Muscle layer of duodenum (tissue), 2 donors: ENCODE results near the gene NEURL1B.
"Not testable (repeated sequence)": the region's sequence is repeated elsewhere in the genome, so short reads cannot be mapped to it uniquely, and the experiment has no call there.

ENCODE experiments used
- H3K27ac ChIP-seq: one replicate; pipeline ENCODE4 v1.7.0; 2013; ENCODE audit warnings: mild to moderate bottlenecking, low read length
- H3K27me3 ChIP-seq: one replicate; pipeline ENCODE4 v1.7.0; 2013; ENCODE audit warnings: low read depth, mild to moderate bottlenecking, control low read depth, low read length
- H3K36me3 ChIP-seq, 2 donors: one replicate each; pipeline ENCODE4 v1.7.0; 2013; ENCODE audit warnings: low read length in 2 of 2, control low read depth in 1 of 2, mild to moderate bottlenecking in 1 of 2; ENCODE audit not compliant: insufficient read depth in 2 of 2, control insufficient read depth in 1 of 2
- H3K4me1 ChIP-seq, 2 donors: one replicate each; pipeline ENCODE4 v1.7.0; 2013; ENCODE audit warnings: low read length in 2 of 2, mild to moderate bottlenecking in 2 of 2, control low read depth in 1 of 2, moderate library complexity in 1 of 2; ENCODE audit not compliant: insufficient read depth in 2 of 2, control insufficient read depth in 1 of 2
- H3K4me3 ChIP-seq, 2 donors: one replicate each; pipeline ENCODE4 v1.7.0; 2013; ENCODE audit warnings: low read length in 2 of 2, low read depth in 1 of 2, mild to moderate bottlenecking in 1 of 2
- H3K9me3 ChIP-seq, 2 donors: one replicate each; pipeline ENCODE4 v1.7.0; 2013; ENCODE audit warnings: low read length in 2 of 2, control low read depth in 1 of 2, mild to moderate bottlenecking in 1 of 2; ENCODE audit not compliant: control insufficient read depth in 1 of 2
- donor health status: healthy.

The NEURL1B gene

DNA sequence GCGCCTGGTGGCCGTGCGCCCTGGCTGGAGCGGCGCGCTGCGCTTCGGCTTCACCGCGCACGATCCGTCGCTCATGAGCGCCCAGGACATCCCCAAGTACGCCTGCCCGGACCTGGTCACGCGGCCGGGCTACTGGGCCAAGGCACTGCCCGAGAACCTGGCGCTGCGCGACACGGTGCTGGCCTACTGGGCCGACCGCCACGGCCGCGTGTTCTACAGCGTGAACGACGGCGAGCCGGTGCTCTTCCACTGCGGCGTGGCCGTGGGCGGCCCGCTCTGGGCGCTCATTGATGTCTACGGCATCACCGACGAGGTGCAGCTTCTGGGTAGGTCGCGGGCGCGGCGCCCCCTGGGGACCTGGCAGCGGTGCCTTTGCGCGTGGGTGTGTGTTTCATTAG lies 28.9 kb downstream of the NEURL1B start:
- Histone ChIP-seq H3K27me3 (no peaks in the 10 kb centered on the region), H3K4me3 (no peak overlapping the region), H3K9me3 (no peaks in the 10 kb centered on the region), H3K36me3 (peaks cover 6 to 9% of the 10 kb centered on the region in 2 donors), H3K4me1 (peaks cover 0 to 15% of the 10 kb centered on the region in 2 donors), H3K27ac (no peak overlapping the region)

DNA sequence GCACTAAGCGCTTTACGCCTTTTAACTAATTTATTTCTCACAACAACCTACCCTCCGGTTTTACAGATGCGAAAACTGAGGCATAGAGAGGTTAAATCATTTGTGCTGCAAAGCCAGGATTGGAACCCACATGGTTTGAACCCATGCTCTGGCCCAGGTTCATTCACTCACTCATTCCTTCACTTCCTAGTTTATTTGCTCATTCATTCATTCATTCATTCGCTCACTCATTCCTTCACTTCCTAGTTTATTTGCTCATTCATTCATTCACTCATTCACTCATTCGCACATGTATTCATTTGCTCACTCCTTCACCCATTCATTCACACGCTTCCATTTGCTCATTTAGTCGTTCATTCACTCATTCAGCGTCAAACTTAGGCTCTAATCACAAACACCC lies 29.4 kb downstream of the NEURL1B start:
- Histone ChIP-seq H3K4me3 (no peak overlapping the region), H3K4me1 (peaks cover 0 to 16% of the 10 kb centered on the region in 2 donors), H3K27ac (no peak overlapping the region), H3K9me3 (no peaks in the 10 kb centered on the region), H3K27me3 (no peaks in the 10 kb centered on the region), H3K36me3 (peaks cover 6 to 9% of the 10 kb centered on the region in 2 donors)

DNA sequence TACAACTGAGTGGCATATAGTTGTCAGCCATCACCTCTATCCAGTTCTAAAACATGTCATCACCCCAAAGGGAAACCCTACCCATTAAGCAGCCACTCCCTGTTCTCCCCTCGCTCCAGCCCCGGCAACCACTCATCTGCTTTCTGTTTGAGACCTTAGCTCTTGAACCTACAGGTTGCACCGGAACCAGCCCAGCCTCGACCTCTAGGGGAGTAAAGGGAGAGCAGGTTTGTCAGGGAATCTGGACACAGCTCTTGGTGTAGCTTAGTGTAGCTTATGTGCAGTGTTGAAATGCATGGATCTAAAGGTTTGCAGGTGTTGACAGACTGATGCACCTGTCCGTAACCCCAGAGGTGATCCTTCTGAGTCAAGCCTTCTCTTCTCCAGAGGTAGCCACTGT lies 30.0 kb downstream of the NEURL1B start:
- Histone ChIP-seq H3K27me3 (no peaks in the 10 kb centered on the region), H3K36me3 (peaks cover 6 to 9% of the 10 kb centered on the region in 2 donors), H3K27ac (no peak overlapping the region), H3K4me1 (peaks cover 0 to 21% of the 10 kb centered on the region in 2 donors), H3K4me3 (no peak overlapping the region), H3K9me3 (no peaks in the 10 kb centered on the region)

DNA sequence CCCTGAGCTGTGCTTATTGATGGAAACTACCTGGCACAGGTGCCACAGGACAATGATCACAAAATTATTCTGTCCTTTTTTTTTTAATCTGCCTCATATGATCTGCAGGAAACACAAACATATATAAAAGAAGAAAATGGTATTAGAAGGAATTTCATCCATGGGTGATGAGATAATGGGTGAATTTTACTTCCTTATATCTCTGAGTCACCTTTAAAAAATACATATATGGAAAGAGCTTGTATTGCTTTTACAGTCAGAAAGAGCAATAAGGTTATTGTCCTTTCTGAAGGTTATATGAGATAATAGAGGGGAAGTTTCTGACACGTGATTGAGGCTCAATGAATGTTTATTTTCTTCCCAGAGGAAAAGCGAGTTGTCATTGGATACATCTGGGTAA lies 31.6 kb downstream of the NEURL1B start:
- peaks cover 9 to 10% of the 10 kb centered on the region in 2 donors for H3K36me3 ChIP-seq
- no peak overlapping the region for H3K27ac ChIP-seq
- no peaks in the 10 kb centered on the region for H3K9me3 ChIP-seq
- peaks cover 0 to 27% of the 10 kb centered on the region in 2 donors for H3K4me1 ChIP-seq
- no peaks in the 10 kb centered on the region for H3K27me3 ChIP-seq
- H3K4me3 ChIP-seq: no peak overlapping the region

DNA sequence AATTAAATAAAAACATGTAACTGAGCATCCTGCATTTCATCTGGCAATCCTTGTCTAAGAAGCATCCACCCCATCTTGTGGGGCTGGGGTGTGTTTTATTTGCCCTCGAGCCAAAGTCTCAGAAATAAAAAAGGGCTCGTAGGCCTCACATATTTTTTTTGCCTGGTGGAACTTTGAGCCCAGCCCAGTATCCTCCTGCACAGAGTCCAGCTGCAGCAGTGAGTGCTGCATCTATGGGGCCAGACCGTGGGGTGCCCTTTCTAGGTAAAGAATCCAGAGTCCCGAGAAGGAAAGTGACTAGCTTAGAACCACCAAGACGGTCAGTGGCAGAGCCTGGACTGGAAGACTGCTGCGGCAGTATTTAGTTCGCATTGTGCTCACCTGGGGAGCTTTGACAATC lies 33.1 kb downstream of the NEURL1B start:
- H3K4me3 ChIP-seq: no peak overlapping the region
- H3K27ac ChIP-seq: no peak overlapping the region
- no peaks in the 10 kb centered on the region for H3K27me3 ChIP-seq
- no peaks in the 10 kb centered on the region for H3K9me3 ChIP-seq
- peaks cover 9 to 11% of the 10 kb centered on the region in 2 donors for H3K36me3 ChIP-seq
- H3K4me1 ChIP-seq: peaks cover 7 to 24% of the 10 kb centered on the region in 2 donors

DNA sequence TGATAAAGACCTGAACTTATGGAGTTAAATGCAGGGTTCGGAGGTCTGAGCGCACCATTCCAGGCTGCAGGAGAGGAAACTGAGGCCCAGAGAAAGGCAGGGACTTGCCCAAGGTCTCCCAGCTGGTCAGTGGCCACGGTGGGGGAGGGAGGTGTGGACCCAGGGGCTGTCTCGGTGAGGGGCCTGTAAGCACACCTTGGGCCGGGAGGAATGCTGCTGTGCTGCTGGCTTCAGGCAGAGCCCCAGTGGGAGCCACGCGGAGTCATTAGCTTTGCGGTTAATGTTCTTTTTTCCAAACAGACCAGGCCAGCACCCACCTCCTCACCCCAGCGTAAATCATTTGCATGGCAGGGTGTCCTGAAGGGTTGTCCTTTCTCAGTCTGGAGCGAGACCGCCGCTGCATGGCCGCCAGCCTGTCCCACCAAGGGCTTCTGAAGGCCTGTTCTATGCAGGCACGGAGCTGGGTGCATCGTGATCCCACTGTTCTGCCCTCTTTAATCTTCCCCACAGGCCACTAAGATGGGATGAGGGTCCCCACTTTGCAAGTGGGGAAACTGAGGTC lies 35.9 kb downstream of the NEURL1B start:
- no peak overlapping the region for H3K27ac ChIP-seq
- no peak overlapping the region for H3K4me3 ChIP-seq
- peaks cover 8 to 34% of the 10 kb centered on the region in 2 donors for H3K4me1 ChIP-seq
- H3K36me3 ChIP-seq: peaks cover 0 to 5% of the 10 kb centered on the region in 2 donors
- no peaks in the 10 kb centered on the region for H3K27me3 ChIP-seq
- H3K9me3 ChIP-seq: no peaks in the 10 kb centered on the region

DNA sequence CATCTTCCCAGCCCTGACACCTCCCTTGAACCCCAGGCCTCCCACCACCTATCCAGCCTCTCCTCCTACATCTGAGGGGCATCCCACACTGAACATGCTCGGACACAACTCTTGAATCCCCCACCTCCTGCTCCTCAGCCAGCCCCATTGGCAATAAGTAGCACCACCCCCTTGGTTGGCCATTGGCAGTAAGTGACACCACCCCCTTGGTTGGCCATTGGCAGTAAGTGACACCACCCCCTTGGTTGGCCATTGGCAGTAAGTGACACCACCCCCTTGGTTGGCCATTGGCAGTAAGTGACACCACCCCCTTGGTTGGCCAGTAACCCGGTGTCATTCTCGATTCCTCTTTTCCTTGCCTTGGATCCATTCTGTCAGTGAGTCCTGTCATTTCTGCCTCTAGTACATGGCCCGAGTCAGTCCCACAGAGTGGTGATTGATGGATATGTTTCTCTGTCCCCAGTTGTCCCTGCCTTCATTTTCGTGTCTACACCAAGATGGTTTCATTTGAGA lies 37.4 kb downstream of the NEURL1B start:
- not testable (repeated sequence) for H3K4me3 ChIP-seq, H3K36me3 ChIP-seq, H3K27ac ChIP-seq, H3K9me3 ChIP-seq, H3K27me3 ChIP-seq
- H3K4me1 ChIP-seq: peaks cover 8 to 34% of the 10 kb centered on the region in 2 donors

DNA sequence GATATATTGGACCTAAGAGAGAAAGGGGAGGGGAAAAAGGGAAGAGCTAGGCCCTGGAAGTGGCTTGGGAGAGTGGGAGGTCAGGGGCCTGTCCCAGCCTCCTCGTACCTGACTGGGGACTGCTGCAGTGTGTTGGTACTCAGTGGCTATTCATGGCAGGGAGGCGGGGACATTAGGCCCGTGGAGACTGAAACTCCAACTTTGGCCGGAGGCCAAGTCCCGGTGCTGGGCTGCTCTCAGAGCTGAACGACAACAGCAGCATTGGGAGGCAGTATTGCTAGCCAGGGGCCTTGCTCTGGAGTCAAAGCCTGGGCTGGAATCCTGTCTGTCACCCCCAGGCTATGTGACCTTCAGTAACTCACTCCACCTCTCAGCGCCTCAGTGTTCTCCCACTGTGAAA lies 37.8 kb downstream of the NEURL1B start:
- Histone ChIP-seq H3K36me3 (peaks cover 0 to 5% of the 10 kb centered on the region in 2 donors), H3K4me3 (no peak overlapping the region), H3K27ac (no peak overlapping the region), H3K27me3 (no peaks in the 10 kb centered on the region), H3K9me3 (no peaks in the 10 kb centered on the region), H3K4me1 (peaks cover 8 to 34% of the 10 kb centered on the region in 2 donors)

DNA sequence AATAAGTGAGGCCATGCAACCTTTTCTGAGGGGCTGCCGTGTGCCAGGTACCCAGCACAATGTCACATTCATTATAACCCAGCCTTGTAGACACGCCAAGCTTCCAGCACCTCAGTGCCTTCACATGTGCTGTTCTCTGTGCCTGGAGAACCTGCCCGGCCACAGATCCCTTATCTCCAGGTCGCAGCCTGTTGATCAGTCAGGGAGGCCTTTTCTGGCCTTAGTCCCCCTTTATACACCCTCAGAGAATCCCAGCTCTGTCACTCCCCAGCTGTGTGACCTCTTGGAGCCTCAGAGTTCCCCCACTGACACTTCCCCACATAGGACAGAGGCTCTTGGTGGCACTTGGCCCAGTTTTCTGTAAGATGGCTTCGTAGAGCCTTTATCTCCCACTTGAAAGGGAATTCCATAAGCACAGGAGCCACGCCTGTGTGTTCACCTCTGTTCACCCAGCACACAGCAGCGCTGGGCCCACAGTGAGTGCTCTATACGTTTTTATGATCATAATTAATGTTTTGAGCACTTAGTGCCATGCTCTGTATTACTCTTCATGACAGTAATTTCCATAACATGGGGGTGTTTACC lies 38.7 kb downstream of the NEURL1B start:
- Histone ChIP-seq H3K9me3 (no peaks in the 10 kb centered on the region), H3K36me3 (peaks cover 5 to 6% of the 10 kb centered on the region in 2 donors), H3K27me3 (no peaks in the 10 kb centered on the region), H3K4me3 (no peak overlapping the region), H3K4me1 (peaks cover 8 to 34% of the 10 kb centered on the region in 2 donors), H3K27ac (no peak overlapping the region)

DNA sequence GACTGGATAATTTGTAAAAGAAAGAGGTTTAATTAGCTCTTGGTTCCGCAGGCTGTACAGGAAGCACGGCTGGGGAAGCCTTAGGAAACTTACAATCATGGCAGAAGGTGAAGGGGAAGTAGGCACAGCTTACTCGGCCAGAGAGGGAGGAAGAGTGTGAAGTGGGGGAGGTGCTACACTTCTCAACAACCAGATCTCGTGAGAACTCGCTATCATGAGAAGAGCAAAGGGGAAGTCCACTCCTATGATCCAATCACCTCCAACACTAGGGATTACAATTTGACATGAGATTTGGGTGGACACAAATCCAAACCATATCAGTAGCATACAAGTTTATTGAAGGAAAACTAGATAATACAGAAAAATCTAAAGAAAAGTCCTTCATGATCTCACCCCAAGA lies 39.9 kb downstream of the NEURL1B start:
- Histone ChIP-seq H3K4me3 (no peak overlapping the region), H3K4me1 (peaks cover 8 to 24% of the 10 kb centered on the region in 2 donors), H3K36me3 (peaks cover 6 to 10% of the 10 kb centered on the region in 2 donors), H3K27me3 (no peaks in the 10 kb centered on the region), H3K9me3 (no peaks in the 10 kb centered on the region), H3K27ac (no peak overlapping the region)

DNA sequence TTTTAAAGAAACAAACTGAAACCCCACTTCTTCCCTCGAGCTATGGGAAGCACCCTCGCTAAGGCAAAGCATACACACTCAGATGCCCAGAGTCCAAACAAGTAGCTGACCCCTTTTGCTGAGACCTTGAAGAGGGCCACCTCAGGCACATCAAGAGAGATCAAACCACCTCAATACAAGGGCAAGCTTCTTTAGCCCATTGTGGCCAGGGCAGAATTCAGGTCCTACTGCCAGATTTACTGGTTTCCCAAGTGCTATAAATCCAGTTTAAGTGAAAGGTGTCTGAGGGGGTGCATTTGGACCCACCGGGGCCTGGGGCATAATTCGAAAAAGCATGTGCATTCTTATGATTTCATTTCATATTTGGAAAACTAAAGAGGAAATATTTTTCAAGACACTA lies 40.4 kb downstream of the NEURL1B start:
- H3K36me3 ChIP-seq: peaks cover 9 to 10% of the 10 kb centered on the region in 2 donors
- no peak overlapping the region for H3K4me3 ChIP-seq
- no peak overlapping the region for H3K27ac ChIP-seq

DNA sequence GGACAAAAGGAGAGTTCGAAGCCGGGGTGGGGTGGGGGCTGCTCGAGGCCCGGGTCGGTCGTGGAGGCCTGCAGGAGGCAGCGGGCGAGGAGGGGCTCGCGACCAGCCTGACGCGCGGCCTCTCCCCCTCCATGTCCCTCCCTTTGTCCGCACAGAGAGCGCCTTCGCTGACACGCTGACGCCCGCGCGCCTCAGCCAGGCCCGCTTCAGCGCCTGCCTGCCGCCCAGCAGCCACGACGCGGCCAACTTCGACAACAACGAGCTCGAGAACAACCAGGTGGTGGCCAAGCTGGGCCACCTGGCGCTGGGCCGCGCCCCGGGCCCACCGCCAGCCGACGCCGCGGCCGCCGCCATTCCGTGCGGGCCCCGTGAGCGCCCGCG lies 42.2 kb downstream of the NEURL1B start:
- H3K4me1 ChIP-seq: peaks cover 11 to 33% of the 10 kb centered on the region in 2 donors
- no peak overlapping the region for H3K4me3 ChIP-seq

More for the DNA sequence above, 40.4 kb downstream of the NEURL1B start:
- H3K27me3 ChIP-seq: no peaks in the 10 kb centered on the region
- H3K9me3 ChIP-seq: no peaks in the 10 kb centered on the region
- peaks cover 8 to 19% of the 10 kb centered on the region in 2 donors for H3K4me1 ChIP-seq

More for the DNA sequence above, 42.2 kb downstream of the NEURL1B start:
- Histone ChIP-seq H3K36me3 (peaks cover 8 to 13% of the 10 kb centered on the region in 2 donors), H3K27ac (no peak overlapping the region), H3K9me3 (no peaks in the 10 kb centered on the region), H3K27me3 (no peaks in the 10 kb centered on the region)
